H1 (cell line): Measurements from ENCODE around the gene PRKD1. TPM values are rescaled to one million over a fixed set of nuclear protein-coding genes. Genes with fewer than 3 reads are reported as not detected.
A peak's percentile ranks its signal among the peaks of the same experiment; 100 is the strongest.

Source experiments
- CTCF ChIA-PET: fragments of 300-600 bp; sonication (Branson Sonifier 250); formaldehyde crosslinking; loops from one replicate; lab custom pipeline; 2021; ENCODE audit not compliant: partially characterized antibody; lab: Charles Lee
- POLR2A ChIA-PET: fragments of 300-600 bp; sonication (Branson Sonifier 250); formaldehyde crosslinking; loops from one replicate; lab custom pipeline; 2021; ENCODE audit warnings: inconsistent platforms; ENCODE audit not compliant: partially characterized antibody; lab: Charles Lee
- DNase-seq, 2 experiments: peaks; one replicate each; pipeline versions ENCODE4 v3.0.0 to v3.0.0-alpha.2; 2010 to 2022; ENCODE audit warnings: low spot score in 2 of 2, low read depth in 1 of 2, mixed read lengths in 1 of 2
- FAIRE-seq: peaks from 2 replicates; lab custom pipeline; 2011; peaks lifted over from hg19 to GRCh38; lab: Jason Lieb, UNC
- H2AFZ ChIP-seq: 2 replicates; pipeline ENCODE4 v1.8.1; 2012; ENCODE audit warnings: low read length, inconsistent platforms
- H2AK5ac ChIP-seq: 2 replicates; pipeline ENCODE4 v1.6.1; 2013; ENCODE audit warnings: low read depth, low read length
- H2BK120ac ChIP-seq: replicated peaks from 2 replicates; pipeline ENCODE3; 2013; ENCODE audit warnings: low read depth, low read length, inconsistent platforms
- H2BK12ac ChIP-seq: 2 replicates; pipeline ENCODE4 v1.6.1; 2013; ENCODE audit warnings: low read depth, low read length
- H2BK15ac ChIP-seq: 2 replicates; pipeline ENCODE4 v1.6.1; 2013; ENCODE audit warnings: low read length
- H2BK20ac ChIP-seq: 2 replicates; pipeline ENCODE4 v1.6.1; 2013; ENCODE audit warnings: low read length
- H2BK5ac ChIP-seq: 2 replicates; pipeline ENCODE4 v1.6.1; 2013; ENCODE audit warnings: low read depth, low read length
- H3K14ac ChIP-seq: 2 replicates; pipeline ENCODE4 v1.6.1; 2013; ENCODE audit warnings: inconsistent platforms; ENCODE audit not compliant: insufficient read length
- H3K18ac ChIP-seq: 2 replicates; pipeline ENCODE4 v1.6.1; 2013; ENCODE audit warnings: low read length; ENCODE audit errors: extremely low read depth
- H3K23ac ChIP-seq: 2 replicates; pipeline ENCODE4 v1.6.1; 2013; ENCODE audit warnings: inconsistent platforms; ENCODE audit not compliant: insufficient read length
- H3K23me2 ChIP-seq: 2 replicates; pipeline ENCODE4 v1.6.1; 2013; ENCODE audit warnings: low read depth, low read length
- H3K27ac ChIP-seq: 2 replicates; pipeline ENCODE4 v1.6.1; 2011; ENCODE audit warnings: low read depth, low read length, inconsistent platforms
- H3K27me3 ChIP-seq, 4 experiments: replicated peaks in 1 of 4; 1 replicate in 1 of 4; 2 replicates in 3 of 4; pipeline versions ENCODE4 v1.6.1 to v1.8.1; 2011 to 2013; ENCODE audit warnings: low read length in 3 of 4, mild to moderate bottlenecking in 3 of 4, inconsistent platforms in 2 of 4, mixed read lengths in 2 of 4, moderate library complexity in 1 of 4; ENCODE audit not compliant: control insufficient read depth in 3 of 4, insufficient read depth in 3 of 4; ENCODE audit errors: extremely low read depth in 1 of 4
- H3K36me3 ChIP-seq, 4 experiments: 2 replicates each; pipeline versions ENCODE4 v1.6.1 to v1.8.1; 2011 to 2013; ENCODE audit warnings: mild to moderate bottlenecking in 4 of 4, low read length in 3 of 4, moderate library complexity in 2 of 4, control low read depth in 1 of 4, inconsistent platforms in 1 of 4; ENCODE audit not compliant: insufficient read depth in 4 of 4, control insufficient read depth in 2 of 4
- H3K4ac ChIP-seq: replicated peaks from 2 replicates; pipeline ENCODE3; 2013; ENCODE audit warnings: low read length, low read depth, mixed read lengths, inconsistent platforms; ENCODE audit not compliant: insufficient read length
- H3K4me1 ChIP-seq, 4 experiments: replicated peaks in 1 of 4; 1 replicate in 1 of 4; 2 replicates in 3 of 4; pipeline versions ENCODE4 v1.6.1 to v1.8.1; 2011 to 2013; ENCODE audit warnings: low read length in 3 of 4, inconsistent platforms in 2 of 4, mixed read lengths in 1 of 4; ENCODE audit not compliant: insufficient read depth in 4 of 4, control insufficient read depth in 3 of 4
- H3K4me2 ChIP-seq, 2 experiments: 2 replicates each; pipeline versions ENCODE4 v1.6.1 to v1.8.1; 2011 to 2013; ENCODE audit warnings: low read depth in 2 of 2, low read length in 2 of 2, control low read depth in 1 of 2, inconsistent platforms in 1 of 2, mild to moderate bottlenecking in 1 of 2; ENCODE audit not compliant: insufficient read depth in 1 of 2
- H3K4me3 ChIP-seq, 4 experiments: fragments of 200-600, 300-600 bp in 1 of 4; sonication (generic), shearing (Covaris generic), sonication (Bioruptor Twin) in 1 of 4; 2 replicates each; pipeline versions ENCODE4 v1.5.1 to v1.8.1; 2011 to 2016; ENCODE audit warnings: low read length in 4 of 4, low read depth in 3 of 4, control low read depth in 2 of 4, inconsistent platforms in 2 of 4, mild to moderate bottlenecking in 2 of 4, mixed read lengths in 1 of 4, moderate library complexity in 1 of 4; ENCODE audit not compliant: insufficient read depth in 2 of 4; ENCODE audit errors: extremely low read depth in 1 of 4
- H3K56ac ChIP-seq: replicated peaks from 2 replicates; pipeline ENCODE3; 2013; ENCODE audit warnings: low read depth, mild to moderate bottlenecking, mixed read lengths, low read length, inconsistent platforms; ENCODE audit not compliant: insufficient read length
- H3K79me1 ChIP-seq: 2 replicates; pipeline ENCODE4 v1.6.1; 2013; ENCODE audit warnings: low read depth, low read length, control low read depth
- H3K79me2 ChIP-seq, 2 experiments: 2 replicates each; pipeline versions ENCODE4 v1.6.1 to v1.8.1; 2012 to 2013; ENCODE audit warnings: low read length in 2 of 2, mild to moderate bottlenecking in 2 of 2, inconsistent platforms in 1 of 2; ENCODE audit not compliant: insufficient read depth in 2 of 2, control insufficient read depth in 1 of 2
- H3K9ac ChIP-seq, 4 experiments: replicated peaks in 1 of 4; 1 replicate in 1 of 4; 2 replicates in 3 of 4; pipeline versions ENCODE4 v1.6.1 to v1.8.1; 2011 to 2013; ENCODE audit warnings: low read depth in 3 of 4, low read length in 3 of 4, control low read depth in 2 of 4, mild to moderate bottlenecking in 2 of 4, moderate library complexity in 2 of 4, inconsistent platforms in 1 of 4; ENCODE audit errors: extremely low read depth in 1 of 4
- H3K9me3 ChIP-seq, 2 experiments: 2 replicates each; pipeline versions ENCODE4 v1.6.1 to v1.8.1; 2012 to 2013; ENCODE audit warnings: mild to moderate bottlenecking in 2 of 2, moderate library complexity in 2 of 2, control low read depth in 1 of 2, inconsistent platforms in 1 of 2, low read depth in 1 of 2, low read length in 1 of 2, mixed read lengths in 1 of 2; ENCODE audit not compliant: insufficient read depth in 2 of 2
- H4K20me1 ChIP-seq, 2 experiments: replicated peaks in 1 of 2; 2 replicates each; pipeline versions ENCODE3 to v1.8.1; 2011 to 2013; ENCODE audit warnings: inconsistent platforms in 2 of 2, low read length in 2 of 2, mild to moderate bottlenecking in 1 of 2; ENCODE audit not compliant: insufficient read depth in 2 of 2, control insufficient read depth in 1 of 2
- H4K5ac ChIP-seq: 2 replicates; pipeline ENCODE4 v1.6.1; 2013; ENCODE audit warnings: low read length, low read depth, mixed read lengths, inconsistent platforms; ENCODE audit not compliant: insufficient read length
- H4K8ac ChIP-seq: 2 replicates; pipeline ENCODE4 v1.8.0; 2013; ENCODE audit warnings: mild to moderate bottlenecking, moderate library complexity, low read length, inconsistent platforms; ENCODE audit not compliant: insufficient read depth; ENCODE audit errors: extremely low read depth
- H4K91ac ChIP-seq: replicated peaks from 2 replicates; pipeline ENCODE3; 2013; ENCODE audit warnings: low read length, mixed read lengths, inconsistent platforms; ENCODE audit not compliant: insufficient read length
- ASH2L ChIP-seq: fragments of 200-600, 300-600 bp; sonication (generic); IDR thresholded peaks from one replicate; pipeline ENCODE4 v1.7.1; 2017; ENCODE audit warnings: low read length
- CEBPB ChIP-seq: IDR thresholded peaks from 2 replicates; pipeline ENCODE4 v1.6.1; 2012; ENCODE audit warnings: low read depth, low read length
- CTCF ChIP-seq, 3 experiments: IDR thresholded peaks; 1 replicate in 2 of 3; 2 replicates in 1 of 3; pipeline versions ENCODE4 v1.5.1 to v1.6.1; 2011; ENCODE audit warnings: low read length in 3 of 3, mild to moderate bottlenecking in 3 of 3, inconsistent platforms in 2 of 3, low read depth in 1 of 3, moderate library complexity in 1 of 3; ENCODE audit not compliant: insufficient read depth in 1 of 3; ENCODE audit errors: control extremely low read depth in 1 of 3
- GTF2F1 ChIP-seq: IDR thresholded peaks from 2 replicates; pipeline ENCODE4 v1.6.1; 2012; ENCODE audit warnings: low read depth, low read length, improper control_type of control experiment, borderline replicate concordance
- HDAC6 ChIP-seq: IDR thresholded peaks from one replicate; pipeline ENCODE4 v1.7.1; 2012; ENCODE audit warnings: low read depth, mild to moderate bottlenecking, inconsistent platforms, low read length, moderate library complexity
- KDM1A ChIP-seq: fragments of 200-600, 300-600 bp; sonication (generic); IDR thresholded peaks from 2 replicates; pipeline ENCODE4 v1.7.1; 2016; ENCODE audit warnings: mild to moderate bottlenecking, low read length, borderline replicate concordance
- KDM4A ChIP-seq: IDR thresholded peaks from one replicate; pipeline ENCODE4 v1.7.1; 2012; ENCODE audit warnings: low read depth, mild to moderate bottlenecking, moderate library complexity, low read length, inconsistent platforms; ENCODE audit not compliant: severe bottlenecking
- MAFK ChIP-seq: IDR thresholded peaks from 2 replicates; pipeline ENCODE4 v1.6.1; 2012; ENCODE audit warnings: low read depth, mild to moderate bottlenecking, improper control_type of control experiment, low read length
- POU5F1 ChIP-seq: IDR thresholded peaks from 2 replicates; pipeline ENCODE4 v1.6.1; 2011; ENCODE audit warnings: low read depth, mild to moderate bottlenecking, low read length, moderate library complexity
- SP4 ChIP-seq: IDR thresholded peaks from 2 replicates; pipeline ENCODE4 v1.6.1; 2012; ENCODE audit warnings: low read length, inconsistent platforms
- SUZ12 ChIP-seq: fragments of 200-600 bp; sonication (generic); IDR thresholded peaks from 2 replicates; pipeline ENCODE4 v1.6.1; 2012; ENCODE audit warnings: mild to moderate bottlenecking, inconsistent platforms, low read length, moderate library complexity, mixed read lengths
- TAF1 ChIP-seq: IDR thresholded peaks from 2 replicates; pipeline ENCODE4 v1.6.1; 2011; ENCODE audit warnings: mild to moderate bottlenecking, low read depth, low read length
- ZNF274 ChIP-seq: IDR thresholded peaks from 2 replicates; pipeline ENCODE4 v1.7.0; 2012; ENCODE audit warnings: low read length, borderline replicate concordance; ENCODE audit errors: extremely low read depth
- polyA plus RNA-seq, 7 experiments: library from polyadenylated mRNA; depleted of rRNA in 3 of 7; stranded (reverse) in 5 of 7; unstranded in 2 of 7; fragments of >200 nt in 5 of 7; fragments of 200-250 nt in 2 of 7; gene quantifications; 1 replicate in 5 of 7; 2 replicates in 1 of 7; 4 replicates in 1 of 7; pipeline versions ENCODE4 v1.2.1 to v1.2.3, GENCODE V29; 2011 to 2013; ENCODE audit warnings: missing spikeins in 2 of 7, mixed read lengths in 2 of 7
- total RNA-seq: library from RNA; stranded (reverse); fragmentation: NEBNext Ultra II Directional; extraction: Animal tissue kit (Norgen Biotek cat#: 25700); gene quantifications from 2 replicates; pipeline ENCODE4 v1.2.1, GENCODE V29; 2021

The PRKD1 gene
- total and polyA plus RNA-seq, 2 of the 8 experiments (the other 6 are each of a cell fraction or from before 2014, with no cell fraction given) = 3.6 to 6.8 TPM

- DNase-seq (no peak), FAIRE-seq (no peak)
- H3K9ac ChIP-seq = no peak overlapping the region
- no peaks in the 10 kb centered on the region for H3K23me2 ChIP-seq
- no peaks in the 10 kb centered on the region for H3K4me1 ChIP-seq
- no peak overlapping the region for H3K4me2 ChIP-seq
- H3K27ac ChIP-seq = no peak overlapping the region
- no peak overlapping the region for H4K5ac ChIP-seq
- no peak overlapping the region for H4K91ac ChIP-seq
- H3K9me3 ChIP-seq = no peaks in the 10 kb centered on the region
- H2BK120ac ChIP-seq = no peak overlapping the region
- ChIA-PET CTCF (interaction anchor here (0.7 to 2.7 kb wide), 3 partner anchors 12 to 778 kb away, joined by 3 to 9 read pairs (median 3); no protein-coding TSS in a partner anchor), POLR2A (no interaction called here)
- no peak overlapping the region for H3K56ac ChIP-seq
- H3K27me3 ChIP-seq = no peaks in the 10 kb centered on the region
- H3K36me3 ChIP-seq = no peaks in the 10 kb centered on the region
- H2BK15ac ChIP-seq = no peak overlapping the region
- H3K4me3 ChIP-seq = no peak overlapping the region
- H3K14ac ChIP-seq = no peak overlapping the region
- no peak overlapping the region for H2BK20ac ChIP-seq
- no peak overlapping the region for H4K8ac ChIP-seq
- no peaks in the 10 kb centered on the region for H4K20me1 ChIP-seq
- H3K18ac ChIP-seq = no peak overlapping the region
- H3K23ac ChIP-seq = no peak overlapping the region
- no peak overlapping the region for H3K4ac ChIP-seq
- no peak overlapping the region for H2BK12ac ChIP-seq
- no peaks in the 10 kb centered on the region for H3K79me2 ChIP-seq
- no peak overlapping the region for H2AK5ac ChIP-seq
- H2BK5ac ChIP-seq = no peak overlapping the region
- H3K79me1 ChIP-seq = no peaks in the 10 kb centered on the region
- H2AFZ ChIP-seq = no peak overlapping the region
- TF ChIP-seq ASH2L (no peak), POU5F1 (no peak), HDAC6 (no peak), SP4 (no peak), CEBPB (no peak), KDM4A (no peak), ZNF274 (no peak), CTCF (IDR thresholded peaks at IDR 0.05; ENCODE audit: control extremely low read depth in 1 of 3, insufficient read depth in 1 of 3, low read depth in 1 of 3, low read length in 3 of 3) (peak in 1 of 3 experiments; percentile 10; a peak in 1 of 4 replicates), TAF1 (no peak), GTF2F1 (no peak), SUZ12 (no peak), MAFK (no peak), KDM1A (no peak)
Measured at GRCh38 chr14:29536886-29537511, 390.6 kb downstream of the PRKD1 start.
